ENCODE measurements around the gene KIF26A. TPM values are rescaled to one million over a fixed set of nuclear protein-coding genes. Genes with fewer than 3 reads are reported as not detected.

KIF26A gene
- total RNA-seq, 4 donors from 2014 or later, result 0.53 to 5.8 (median 1.6) TPM

DNA sequence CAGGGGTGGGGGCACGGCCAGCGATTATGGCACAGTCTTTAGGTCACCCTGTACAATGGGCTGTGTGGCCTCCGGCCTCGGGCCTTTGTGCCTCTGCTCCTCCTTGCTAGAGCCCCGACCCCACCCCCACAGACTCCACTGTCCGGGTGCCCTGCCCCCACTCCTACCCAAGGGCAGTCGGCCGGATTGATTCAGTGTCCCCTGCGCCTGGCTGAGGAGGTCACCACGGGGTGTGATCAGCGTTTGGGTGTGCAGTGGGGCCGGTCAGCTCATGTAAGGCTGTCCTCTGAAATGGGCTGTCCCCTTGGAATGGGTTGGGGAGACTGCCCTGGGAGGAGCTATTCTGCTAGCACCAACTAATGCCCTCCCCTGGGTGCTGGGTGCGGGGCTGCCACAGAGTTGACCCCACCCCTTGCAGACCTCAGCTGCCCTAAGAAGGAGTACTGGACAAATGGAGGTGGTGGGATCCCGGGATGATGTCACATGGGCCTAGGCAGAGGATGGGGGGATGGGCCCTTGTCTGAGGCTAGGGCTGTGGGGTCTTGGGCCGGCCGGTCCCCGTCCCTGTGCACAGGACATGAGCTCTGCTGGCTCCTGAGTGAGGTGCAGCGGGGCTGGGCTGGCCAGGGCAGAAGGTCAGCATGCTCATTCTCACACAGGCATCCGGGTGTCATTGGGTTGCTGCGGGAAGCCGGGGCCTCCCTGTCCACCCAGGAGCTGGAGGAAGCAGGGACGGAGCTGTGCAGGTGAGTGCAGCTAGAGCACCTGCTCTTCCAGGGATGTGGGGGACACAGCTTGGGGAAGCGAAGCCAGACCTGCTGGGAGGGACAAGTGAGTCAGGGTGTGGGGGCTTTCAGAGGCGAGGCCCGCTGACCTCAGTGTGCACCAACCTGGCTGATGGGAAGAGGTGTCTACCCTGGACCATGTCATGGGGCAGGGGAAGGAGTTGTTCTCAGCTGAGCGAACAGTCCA, 29.5 kb upstream of the KIF26A start:
- no peaks in the 10 kb centered on the region for H3K27me3 ChIP-seq

GRCh38 chr14:104109731-104110361, 28.5 kb upstream of the KIF26A start:
- Histone ChIP-seq H3K4me3 (no peak overlapping the region), H3K9me3 (no peaks in the 10 kb centered on the region), H3K27me3 (no peaks in the 10 kb centered on the region), H3K4me1 (peaks cover 0 to 6% (median 0%) of the 10 kb centered on the region in 4 donors), H3K27ac (no peak overlapping the region), H3K36me3 (no peaks in the 10 kb centered on the region)
- DNase-seq, result no peak
- TF ChIP-seq POLR2A (IDR thresholded peaks at IDR 0.05), result no peak

More for the DNA sequence above, 29.5 kb upstream of the KIF26A start:
- Histone ChIP-seq H3K27ac (no peak overlapping the region), H3K4me3 (no peak overlapping the region), H3K9me3 (no peaks in the 10 kb centered on the region), H3K4me1 (peaks cover 0 to 6% (median 0%) of the 10 kb centered on the region in 4 donors), H3K36me3 (no peaks in the 10 kb centered on the region)
- TF ChIP-seq POLR2A (IDR thresholded peaks at IDR 0.05), result no peak
- no peak for TF ChIP-seq CTCF (IDR thresholded peaks at IDR 0.05)
- peak in 2 of 3 donors; percentile 38 to 46 for DNase-seq

DNA sequence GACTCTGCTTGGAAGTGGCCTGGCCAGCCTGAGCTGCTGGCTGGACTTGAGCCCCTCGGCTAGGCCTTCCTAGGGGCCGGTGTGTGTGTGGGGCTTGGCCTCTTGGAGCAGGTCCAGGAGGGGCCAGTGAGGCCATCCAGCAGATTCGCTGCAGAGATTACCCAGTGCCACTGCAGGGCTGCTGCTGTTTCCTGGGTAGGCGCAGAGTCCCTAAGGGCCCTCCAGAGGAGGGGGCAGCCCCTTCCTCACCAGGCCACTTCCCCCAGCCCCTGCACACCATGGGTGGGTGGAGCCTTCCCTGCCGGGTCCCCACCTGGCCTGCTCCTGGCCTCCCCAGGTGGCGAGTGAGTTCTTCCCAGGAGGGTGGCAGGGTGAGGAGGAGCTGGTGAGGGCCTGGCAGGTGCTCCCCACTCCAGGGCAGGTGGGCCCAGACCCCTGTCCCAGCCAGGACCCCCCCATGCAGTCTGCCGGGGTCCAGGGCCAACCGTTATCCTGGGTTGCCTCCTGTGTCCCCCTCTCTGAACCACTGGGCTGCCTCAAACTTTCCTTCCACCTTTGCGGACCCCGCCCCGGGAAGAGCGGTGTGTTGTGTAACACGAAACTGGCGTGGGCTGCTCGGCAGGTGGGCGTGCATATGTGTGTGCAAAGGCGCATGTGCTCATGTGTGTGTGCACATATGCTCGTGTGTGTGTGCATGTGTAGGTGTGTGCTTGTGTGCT, 27.7 kb upstream of the KIF26A start:
- Histone ChIP-seq H3K4me3 (no peak overlapping the region), H3K9me3 (no peaks in the 10 kb centered on the region), H3K27ac (no peak overlapping the region), H3K36me3 (no peaks in the 10 kb centered on the region), H3K4me1 (peaks cover 0 to 6% (median 0%) of the 10 kb centered on the region in 4 donors), H3K27me3 (no peaks in the 10 kb centered on the region)
- no peak for TF ChIP-seq POLR2A (IDR thresholded peaks at IDR 0.05)
- no peak for TF ChIP-seq CTCF (IDR thresholded peaks at IDR 0.05)
- peak in 2 of 3 donors; percentile 40 to 45 for DNase-seq

DNA sequence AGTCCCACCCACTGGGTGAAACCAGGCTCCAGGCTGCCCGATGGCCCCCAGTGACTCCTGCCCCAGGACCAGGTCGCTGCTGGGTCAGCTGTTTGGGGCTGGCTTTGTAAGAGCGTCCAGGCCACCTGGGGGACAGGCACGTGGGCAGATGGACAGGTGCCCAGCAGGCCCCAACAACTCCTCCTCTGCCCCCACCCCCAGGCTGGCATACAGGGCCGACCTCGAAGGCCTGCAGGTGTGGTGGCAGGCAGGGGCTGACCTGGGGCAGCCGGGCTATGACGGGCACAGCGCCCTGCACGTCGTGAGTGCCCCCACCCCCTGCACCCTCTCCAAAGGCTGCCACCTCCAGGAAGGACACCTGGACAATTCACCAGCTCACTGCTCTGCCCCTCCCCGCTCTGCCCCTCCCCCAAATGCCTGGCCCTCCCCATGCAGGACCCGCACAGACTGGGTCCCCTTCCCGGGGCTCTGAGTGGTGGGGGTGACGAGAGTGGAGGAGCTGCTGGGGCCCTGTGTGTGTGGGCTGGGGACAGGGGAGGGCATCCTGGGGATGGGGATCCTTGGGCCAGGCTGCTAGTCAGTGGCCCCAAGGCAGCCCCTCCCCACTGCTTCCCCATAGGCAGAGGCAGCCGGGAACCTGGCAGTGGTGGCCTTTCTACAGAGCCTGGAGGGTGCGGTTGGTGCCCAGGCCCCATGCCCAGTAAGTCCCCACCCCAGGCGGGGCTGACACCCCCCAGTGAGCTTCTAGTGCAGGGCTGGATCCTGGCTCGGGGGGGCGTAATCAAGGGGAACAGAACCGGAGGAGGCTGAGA, 26.9 kb upstream of the KIF26A start:
- Histone ChIP-seq H3K36me3 (no peaks in the 10 kb centered on the region), H3K4me3 (no peak overlapping the region), H3K9me3 (no peaks in the 10 kb centered on the region), H3K27ac (no peak overlapping the region), H3K27me3 (peaks cover 0 to 4% of the 10 kb centered on the region in 2 donors), H3K4me1 (peaks cover 0 to 6% (median 0%) of the 10 kb centered on the region in 4 donors)
- TF ChIP-seq POLR2A (IDR thresholded peaks at IDR 0.05) (no peak), CTCF (IDR thresholded peaks at IDR 0.05) (no peak)
- peak in 2 of 3 donors; percentile 38 to 50 for DNase-seq

- no peak overlapping the region for H3K4me3 ChIP-seq
- no peak for DNase-seq
- H3K4me1 ChIP-seq, result peaks cover 0 to 12% (median 0%) of the 10 kb centered on the region in 4 donors
- no peaks in the 10 kb centered on the region for H3K36me3 ChIP-seq
- H3K9me3 ChIP-seq, result no peaks in the 10 kb centered on the region
- peaks cover 0 to 10% of the 10 kb centered on the region in 2 donors for H3K27me3 ChIP-seq
- no peak overlapping the region for H3K27ac ChIP-seq
- TF ChIP-seq POLR2A (IDR thresholded peaks at IDR 0.05), result no peak
- TF ChIP-seq CTCF (IDR thresholded peaks at IDR 0.05), result no peak
Observed at GRCh38 chr14:104112113-104112505, 26.3 kb upstream of the KIF26A start.
